GM10248 (cell line): ENCODE measurements around the gene C8G.
A peak's percentile ranks its signal among the peaks of the same experiment; 100 is the strongest.

Source experiments
- CTCF ChIA-PET: fragments of 300-600 bp; sonication (Branson Sonifier 250); formaldehyde crosslinking; extraction: SDS; loops from one replicate; lab custom pipeline; 2021; ENCODE audit warnings: antibody characterized with exemption; lab: Yijun Ruan, JAX
- POLR2A ChIA-PET: fragments of 350-650 bp; sonication (Branson Sonifier 250); formaldehyde crosslinking; extraction: SDS; loops from one replicate; lab custom pipeline; 2020; ENCODE audit warnings: antibody characterized with exemption; lab: Yijun Ruan, JAX
- DNase-seq: peaks from one replicate; pipeline ENCODE4 v3.0.0; 2012; ENCODE audit errors: extremely low spot score
- TF ChIP-seq, protein P1 (sequence below): IDR thresholded peaks from 2 replicates; pipeline ENCODE4 v1.5.1; 2012; ENCODE audit warnings: mild to moderate bottlenecking, low read depth; ENCODE audit errors: extremely low read depth, missing control alignments, control extremely low read depth

The C8G gene

DNA sequence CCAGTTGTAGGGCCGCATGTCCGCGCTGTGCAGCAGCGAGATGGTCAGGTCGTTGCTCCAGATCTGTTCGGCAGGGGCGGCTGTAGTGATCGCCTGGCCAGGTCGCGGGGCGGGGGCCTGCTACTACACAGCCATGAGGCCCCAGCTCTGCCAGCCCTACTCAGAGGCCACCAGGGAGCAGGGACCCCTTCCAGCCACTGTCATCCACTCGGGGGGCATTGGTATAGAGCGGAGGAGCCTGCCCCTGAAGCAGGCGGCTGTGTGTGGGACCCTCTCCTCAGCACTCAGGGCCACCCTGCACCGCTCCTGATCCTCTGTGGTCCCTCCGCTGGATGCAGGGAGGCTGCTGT is 2.2 kb upstream of the C8G start:
- CTCF ChIA-PET, result interaction anchor here (1.3 to 1.8 kb wide), 4 partner anchors 11 to 144 kb away, joined by 4 to 8 read pairs (median 6); partner anchors contain the start of gene MAN1B1
- POLR2A ChIA-PET, result no interaction called here
- no peak for DNase-seq

DNA sequence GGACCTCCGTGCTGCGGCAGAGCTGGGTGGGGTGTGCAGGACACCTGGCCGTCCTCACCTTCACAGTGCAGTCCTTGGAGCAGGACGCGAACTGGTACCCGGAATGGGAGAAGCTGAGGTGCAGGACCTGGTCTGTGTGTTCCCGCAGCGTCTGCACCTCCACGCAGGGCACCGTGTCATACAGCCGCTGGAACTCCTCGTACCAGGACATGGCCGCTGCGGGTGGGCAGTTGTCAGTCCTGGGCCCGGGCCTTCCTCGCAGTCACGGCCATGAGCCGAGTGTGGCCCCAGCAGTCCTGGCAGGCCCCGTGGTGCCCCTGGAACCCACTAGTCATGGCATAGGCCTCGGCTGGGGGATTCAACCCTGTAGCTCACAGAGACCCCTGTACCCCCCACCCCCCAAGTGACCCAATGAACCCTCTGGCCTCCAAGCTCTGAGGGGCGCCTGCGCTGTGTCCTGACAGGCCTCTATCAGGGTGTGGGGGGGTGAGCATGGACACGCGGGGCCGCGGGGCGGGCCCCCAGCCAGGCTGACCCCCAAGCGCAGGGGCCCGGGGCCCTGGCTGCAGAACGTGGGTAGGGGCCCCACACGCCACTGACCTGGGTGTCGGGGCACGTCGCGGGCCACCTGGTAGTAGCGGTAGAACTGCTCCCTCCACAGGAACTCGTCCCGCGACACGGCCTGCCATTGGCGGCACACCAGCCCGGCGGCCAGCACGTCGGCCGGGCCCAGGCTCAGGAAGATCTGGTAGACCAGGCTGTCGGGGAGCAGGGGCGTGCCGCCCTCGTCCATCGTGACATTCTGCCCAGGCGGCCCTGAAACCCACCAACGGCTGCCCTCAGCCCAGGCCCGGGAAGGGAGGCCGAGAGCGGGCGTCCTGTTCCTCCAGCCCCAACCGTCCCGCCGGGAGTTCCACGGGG is 1.5 kb upstream of the C8G start:
- ChIA-PET POLR2A (interaction anchor here (0.5 to 0.7 kb wide), 3 partner anchors 49 to 240 kb away, joined by 3 to 4 read pairs (median 4); partner anchors contain the start of gene PAXX), CTCF (interaction anchor here (0.7 to 6.5 kb wide), 16 partner anchors 8 to 215 kb away, joined by 3 to 126 read pairs (median 4); partner anchors contain the start of genes FUT7, MAN1B1, PAXX and RABL6)
- DNase-seq, result peak; percentile 63
- TF ChIP-seq, protein P1, sequence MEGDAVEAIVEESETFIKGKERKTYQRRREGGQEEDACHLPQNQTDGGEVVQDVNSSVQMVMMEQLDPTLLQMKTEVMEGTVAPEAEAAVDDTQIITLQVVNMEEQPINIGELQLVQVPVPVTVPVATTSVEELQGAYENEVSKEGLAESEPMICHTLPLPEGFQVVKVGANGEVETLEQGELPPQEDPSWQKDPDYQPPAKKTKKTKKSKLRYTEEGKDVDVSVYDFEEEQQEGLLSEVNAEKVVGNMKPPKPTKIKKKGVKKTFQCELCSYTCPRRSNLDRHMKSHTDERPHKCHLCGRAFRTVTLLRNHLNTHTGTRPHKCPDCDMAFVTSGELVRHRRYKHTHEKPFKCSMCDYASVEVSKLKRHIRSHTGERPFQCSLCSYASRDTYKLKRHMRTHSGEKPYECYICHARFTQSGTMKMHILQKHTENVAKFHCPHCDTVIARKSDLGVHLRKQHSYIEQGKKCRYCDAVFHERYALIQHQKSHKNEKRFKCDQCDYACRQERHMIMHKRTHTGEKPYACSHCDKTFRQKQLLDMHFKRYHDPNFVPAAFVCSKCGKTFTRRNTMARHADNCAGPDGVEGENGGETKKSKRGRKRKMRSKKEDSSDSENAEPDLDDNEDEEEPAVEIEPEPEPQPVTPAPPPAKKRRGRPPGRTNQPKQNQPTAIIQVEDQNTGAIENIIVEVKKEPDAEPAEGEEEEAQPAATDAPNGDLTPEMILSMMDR, result no peak

More for the DNA sequence above, 2.2 kb upstream of the C8G start:
- TF ChIP-seq, protein P1, result no peak

DNA sequence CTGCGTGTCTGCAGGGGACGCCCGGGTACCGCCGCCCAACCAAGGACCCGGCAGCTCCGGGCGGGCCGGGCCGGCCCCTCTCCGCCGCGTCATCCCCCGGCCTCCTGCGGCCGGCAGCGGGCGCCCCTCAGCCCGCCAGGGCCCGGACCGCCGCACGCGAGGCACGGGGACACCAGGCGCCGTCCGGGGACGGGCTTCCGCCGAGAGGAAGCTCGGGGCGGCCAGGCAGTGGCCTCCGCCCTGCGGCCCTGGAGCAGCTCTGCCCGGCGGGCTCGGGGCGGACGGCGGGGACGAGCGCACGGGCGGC is 878 bp upstream of the C8G start:
- TF ChIP-seq, protein P1, result peak; percentile 16
- DNase-seq, result peak; percentile 85
- POLR2A ChIA-PET, result interaction anchor here (0.5 to 0.7 kb wide), 4 partner anchors 48 to 241 kb away, joined by 3 to 4 read pairs (median 4); partner anchors contain the start of gene PAXX
- CTCF ChIA-PET, result interaction anchor here (0.7 to 6.5 kb wide), 16 partner anchors 9 to 216 kb away, joined by 3 to 126 read pairs (median 4); partner anchors contain the start of genes FUT7, MAN1B1, PAXX and RABL6

DNA sequence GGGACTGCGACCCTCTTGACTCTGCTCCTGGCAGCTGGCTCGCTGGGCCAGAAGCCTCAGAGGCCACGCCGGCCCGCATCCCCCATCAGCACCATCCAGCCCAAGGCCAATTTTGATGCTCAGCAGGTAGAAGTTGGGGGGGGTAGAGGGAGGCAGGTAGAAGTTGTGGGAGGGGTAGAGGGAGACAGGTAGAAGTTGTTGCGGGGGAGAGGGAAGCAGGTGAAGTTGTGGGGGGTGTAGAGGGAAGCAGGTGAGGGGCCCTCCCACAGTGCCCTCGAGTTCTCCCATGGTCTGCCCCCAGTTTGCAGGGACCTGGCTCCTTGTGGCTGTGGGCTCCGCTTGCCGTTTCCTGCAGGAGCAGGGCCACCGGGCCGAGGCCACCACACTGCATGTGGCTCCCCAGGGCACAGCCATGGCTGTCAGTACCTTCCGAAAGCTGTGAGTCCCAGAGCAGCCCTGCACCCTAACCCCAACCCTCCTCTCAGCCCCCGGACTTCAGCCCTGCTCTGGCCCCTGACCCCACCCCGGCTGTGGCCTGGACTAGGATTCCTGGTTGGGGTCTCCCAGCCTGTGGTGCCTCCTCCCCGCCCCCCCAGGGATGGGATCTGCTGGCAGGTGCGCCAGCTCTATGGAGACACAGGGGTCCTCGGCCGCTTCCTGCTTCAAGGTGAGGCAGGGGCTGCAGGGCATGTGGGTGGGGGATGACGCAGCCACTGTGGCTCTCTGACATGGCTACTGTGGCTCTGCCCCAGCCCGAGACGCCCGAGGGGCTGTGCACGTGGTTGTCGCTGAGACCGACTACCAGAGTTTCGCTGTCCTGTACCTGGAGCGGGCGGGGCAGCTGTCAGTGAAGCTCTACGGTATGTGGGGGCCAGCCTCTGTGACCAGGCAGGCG is 537 bp downstream of the C8G start:
- POLR2A ChIA-PET, result no interaction called here
- TF ChIP-seq, protein P1, result no peak
- DNase-seq, result no peak
- CTCF ChIA-PET, result interaction anchor here (0.7 to 6.5 kb wide), 5 partner anchors 17 to 102 kb away, joined by 3 to 126 read pairs (median 4); partner anchors contain the start of genes AJM1 and FUT7

DNA sequence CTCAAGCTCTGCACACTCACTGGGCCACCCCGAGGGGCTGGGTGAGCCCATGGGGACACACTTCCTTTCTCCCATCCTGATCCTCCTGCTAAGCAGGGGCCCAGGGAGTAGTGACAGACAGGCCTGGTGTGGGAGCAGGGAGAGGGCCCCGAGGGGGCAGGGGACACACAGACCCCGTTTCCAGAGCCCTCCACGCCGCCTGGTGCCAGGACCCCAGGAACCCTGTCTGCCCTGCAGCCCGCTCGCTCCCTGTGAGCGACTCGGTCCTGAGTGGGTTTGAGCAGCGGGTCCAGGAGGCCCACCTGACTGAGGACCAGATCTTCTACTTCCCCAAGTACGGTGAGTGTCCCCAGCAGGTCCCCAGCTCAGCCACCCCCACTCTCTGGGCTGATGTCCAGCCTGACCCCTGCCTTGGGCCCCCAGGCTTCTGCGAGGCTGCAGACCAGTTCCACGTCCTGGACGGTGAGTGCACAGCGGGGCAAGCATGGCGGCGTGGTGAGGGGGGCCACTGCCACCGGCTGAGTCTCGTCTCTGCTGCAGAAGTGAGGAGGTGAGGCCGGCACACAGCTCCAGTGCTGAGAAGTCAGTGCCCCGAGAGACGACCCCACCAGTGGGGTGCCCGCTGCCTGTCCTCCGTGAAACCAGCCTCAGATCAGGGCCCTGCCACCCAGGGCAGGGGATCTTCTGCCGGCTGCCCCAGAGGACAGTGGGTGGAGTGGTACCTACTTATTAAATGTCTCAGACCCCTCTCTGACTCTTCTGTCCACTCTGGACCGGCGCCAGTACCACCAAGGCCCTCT is 1.4 kb downstream of the C8G start:
- no peak for DNase-seq
- ChIA-PET CTCF (interaction anchor here (0.9 to 6.5 kb wide), 8 partner anchors 53 to 156 kb away, joined by 3 to 126 read pairs (median 4); partner anchors contain the start of genes ABCA2, AJM1, FUT7 and SAPCD2), POLR2A (interaction anchor here (1.6 kb wide), 1 partner anchor 294 kb away, joined by 3 read pairs; the partner anchor contains the start of gene TUBB4B)
- TF ChIP-seq, protein P1, result no peak
